GM18868 (cell line): Measurements from ENCODE around the gene CAPN15.
"Not testable (repeated sequence)": the region's sequence is repeated elsewhere in the genome, so short reads cannot be mapped to it uniquely, and the experiment has no call there.

Source experiments
- ATAC-seq: cut with Tn5 transposase; IDR thresholded peaks from one replicate; pipeline ENCODE4 v1.9.1; 2021; ENCODE audit warnings: mild to moderate bottlenecking, moderate library complexity; ENCODE audit not compliant: unreplicated experiment

CAPN15 gene

GRCh38 chr16:589658-590187 lies 62.2 kb downstream of the CAPN15 start, which contains the start of gene RAB40C:
TSS of gene RAB40C (plus strand) at chr16:590066. CDS start at chr16:590292, 226 bp downstream.
- peak; percentile 78 for ATAC-seq

DNA sequence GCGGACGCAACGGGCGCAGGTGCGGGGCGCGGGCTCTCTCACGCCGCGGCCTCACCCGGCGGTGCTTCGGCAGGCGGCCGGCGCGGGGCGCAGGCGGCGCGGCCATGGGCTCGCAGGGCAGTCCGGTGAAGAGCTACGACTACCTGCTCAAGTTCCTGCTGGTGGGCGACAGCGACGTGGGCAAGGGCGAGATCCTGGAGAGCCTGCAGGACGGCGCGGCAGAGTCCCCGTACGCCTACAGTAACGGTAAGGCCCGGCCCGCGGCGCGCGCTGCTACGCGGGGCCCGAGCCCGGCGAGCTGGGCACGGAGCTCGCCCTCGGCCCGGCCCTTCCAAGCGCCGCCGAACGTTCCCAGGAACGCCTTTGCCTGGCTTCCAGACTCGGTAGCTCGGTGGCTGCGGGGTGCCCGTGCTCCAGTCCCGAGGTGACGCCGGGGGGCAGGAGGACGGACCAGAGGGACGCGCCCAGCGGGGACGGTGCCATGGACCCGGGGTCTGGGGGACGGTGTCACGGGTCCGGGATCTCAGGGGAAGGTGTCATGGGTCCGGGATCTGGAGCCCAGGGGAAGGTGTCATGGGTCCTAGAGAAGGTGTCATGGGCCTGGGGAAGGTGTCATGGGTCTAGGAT lies 62.8 kb downstream of the CAPN15 start:
- ATAC-seq: no peak

- no peak for ATAC-seq
Measured at GRCh38 chr16:590815-591200, 63.3 kb downstream of the CAPN15 start.

GRCh38 chr16:591231-591630 lies 63.7 kb downstream of the CAPN15 start:
- no peak for ATAC-seq

DNA sequence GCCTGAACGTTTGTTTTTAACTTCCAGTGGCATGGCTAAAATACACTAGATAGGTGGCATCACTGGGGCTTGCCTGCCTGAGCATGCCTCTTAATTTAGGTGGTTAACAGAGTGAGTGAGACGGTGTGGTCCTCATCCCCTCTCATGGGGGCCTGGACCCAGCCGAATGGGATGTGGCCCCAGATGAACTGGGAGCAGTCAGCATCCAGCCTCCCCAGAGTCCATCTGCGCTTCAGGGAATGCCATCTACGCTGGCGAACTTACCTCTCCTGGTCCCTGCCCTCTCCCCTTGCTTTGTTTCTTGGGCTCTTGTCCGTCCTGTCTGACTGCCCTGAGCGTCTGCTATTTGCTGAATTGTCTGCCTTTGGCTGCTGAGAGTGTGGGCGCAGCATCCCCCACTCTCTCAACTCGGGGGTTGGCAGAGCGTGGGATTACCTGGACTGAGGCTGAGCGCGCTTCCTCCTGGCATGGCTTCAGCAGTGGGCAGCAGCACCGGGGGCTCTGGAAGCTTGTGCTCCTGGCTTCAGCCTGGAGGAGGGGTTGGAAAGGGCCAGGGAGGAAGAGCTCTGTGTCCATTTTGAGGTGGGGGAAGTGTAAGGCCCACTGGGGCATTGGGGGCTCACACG lies 64.5 kb downstream of the CAPN15 start:
- no peak for ATAC-seq

- ATAC-seq: no peak
Measured at GRCh38 chr16:592518-593306, 65.2 kb downstream of the CAPN15 start.

GRCh38 chr16:593406-593805 lies 65.9 kb downstream of the CAPN15 start:
- ATAC-seq: no peak

DNA sequence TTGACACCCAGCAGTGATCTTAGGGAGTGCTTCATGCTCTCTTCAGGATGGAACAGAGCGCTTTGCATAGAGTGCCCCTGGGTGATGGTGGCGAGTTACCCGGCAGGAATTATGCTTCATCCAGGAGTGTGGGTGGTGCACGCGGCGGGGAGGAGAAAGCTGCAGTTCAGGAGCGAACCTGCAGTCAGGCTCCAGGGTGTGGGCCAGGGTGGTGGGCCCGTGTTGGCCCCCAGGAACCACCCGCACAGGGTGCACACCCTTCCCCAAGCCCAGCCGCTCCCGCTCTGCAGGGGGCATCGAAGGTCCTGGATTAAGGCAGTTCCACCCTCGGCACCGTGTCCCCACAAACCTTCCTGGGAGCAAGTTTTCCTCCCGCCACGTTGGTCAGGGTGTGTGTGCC lies 66.3 kb downstream of the CAPN15 start:
- ATAC-seq: no peak

DNA sequence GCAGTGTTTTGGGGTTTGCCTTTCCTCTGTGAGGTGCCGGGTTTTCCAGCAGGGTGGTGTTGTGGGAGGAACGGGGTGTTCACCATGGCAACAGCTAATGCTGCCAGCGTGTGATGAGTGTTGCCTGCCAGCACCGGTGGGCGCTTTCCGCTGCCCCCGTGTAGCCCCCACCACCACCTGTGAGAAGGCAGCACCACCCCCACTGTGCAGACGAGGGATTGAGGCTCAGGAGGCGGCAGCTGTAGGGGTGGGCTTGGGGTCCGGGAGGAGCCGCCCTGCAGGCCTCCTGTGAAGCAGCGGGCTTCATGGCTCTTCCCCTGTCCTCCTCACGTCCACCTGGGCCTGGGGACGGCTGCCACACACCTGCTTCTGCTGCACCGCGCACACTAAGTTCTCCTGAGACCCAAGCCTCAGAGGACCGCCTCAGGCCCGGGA lies 67.6 kb downstream of the CAPN15 start:
- no peak for ATAC-seq

- ATAC-seq: no peak
Measured at GRCh38 chr16:595942-596735, 68.6 kb downstream of the CAPN15 start.

- no peak for ATAC-seq
Measured at GRCh38 chr16:596736-597060, 69.2 kb downstream of the CAPN15 start.

- not testable (repeated sequence) for ATAC-seq
Measured at GRCh38 chr16:597655-598054, 70.1 kb downstream of the CAPN15 start.

- no peak for ATAC-seq
Measured at GRCh38 chr16:598823-599739, 71.6 kb downstream of the CAPN15 start.

- no peak for ATAC-seq
Measured at GRCh38 chr16:600781-601180, 73.3 kb downstream of the CAPN15 start.

DNA sequence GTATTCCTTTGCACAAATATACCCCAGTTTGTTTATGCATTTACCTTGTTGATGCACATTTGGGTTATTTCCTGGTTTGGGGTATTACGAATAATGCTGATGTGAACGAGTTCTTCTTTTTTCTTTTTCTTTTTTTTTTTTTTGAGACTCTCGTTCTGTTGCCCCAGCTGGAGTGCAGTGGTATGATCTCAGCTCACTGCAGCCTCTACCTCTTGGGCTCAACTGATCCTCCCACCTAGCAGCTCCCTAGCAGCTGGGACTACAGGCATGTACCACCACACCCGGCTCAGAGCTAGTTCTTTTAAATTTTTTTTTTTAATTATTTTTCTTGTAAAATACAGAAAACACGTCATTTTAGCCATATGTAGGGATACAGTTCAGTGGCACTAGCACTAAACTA lies 76.4 kb downstream of the CAPN15 start:
- no peak for ATAC-seq
